Transverse colon (tissue), 4 donors: Measurements from ENCODE around the gene NCKAP5. TPM values are rescaled to one million over a fixed set of nuclear protein-coding genes. Genes with fewer than 3 reads are reported as not detected.

Experiments
- DNase-seq: peaks from one replicate; pipeline ENCODE4 v3.0.0-alpha.2; 2019
- H3K27ac ChIP-seq, 4 donors: fragments of 200-600 bp; sonication (generic); 2 replicates each; pipeline ENCODE4 v1.5.1; 2016 to 2018; ENCODE audit warnings: inconsistent platforms in 4 of 4
- H3K27me3 ChIP-seq: fragments of 200-600 bp; sonication (generic); 2 replicates; pipeline ENCODE4 v1.5.1; 2017; ENCODE audit warnings: inconsistent platforms
- H3K36me3 ChIP-seq, 4 donors: fragments of 200-600 bp; sonication (generic); 2 replicates each; pipeline ENCODE4 v1.5.1; 2017 to 2019; ENCODE audit warnings: inconsistent platforms in 4 of 4
- H3K4me1 ChIP-seq, 4 donors: fragments of 200-600 bp; sonication (generic); 2 replicates each; pipeline ENCODE4 v1.5.1; 2017 to 2020; ENCODE audit warnings: inconsistent platforms in 4 of 4
- H3K4me3 ChIP-seq, 4 donors: fragments of 200-600 bp; sonication (generic); 1 replicate in 1 of 4; 2 replicates in 3 of 4; pipeline versions ENCODE4 v1.5.1 to v1.6.1; 2017 to 2019; ENCODE audit warnings: inconsistent platforms in 4 of 4
- H3K9me3 ChIP-seq, 2 donors: fragments of 200-600 bp; sonication (generic); 2 replicates each; pipeline ENCODE4 v1.5.1; 2017 to 2019; ENCODE audit warnings: inconsistent platforms in 2 of 2
- CTCF ChIP-seq, 5 experiments: fragments of 200-600 bp in 3 of 5; fragments of 450-650 bp in 2 of 5; sonication (generic) in 3 of 5; IDR thresholded peaks; 1 replicate in 2 of 5; 2 replicates in 3 of 5; pipeline ENCODE4 v1.5.1; 2016 to 2017; ENCODE audit warnings: antibody characterized with exemption in 5 of 5, inconsistent platforms in 3 of 5, mild to moderate bottlenecking in 2 of 5, moderate library complexity in 1 of 5
- EP300 ChIP-seq: sonication (generic); formaldehyde crosslinking; IDR thresholded peaks from one replicate; pipeline ENCODE4 v1.6.1; 2017; ENCODE audit warnings: antibody characterized with exemption, low read depth
- POLR2A ChIP-seq: fragments of 450-650 bp; IDR thresholded peaks from one replicate; pipeline ENCODE4 v1.6.1; 2016; ENCODE audit warnings: antibody characterized with exemption, mild to moderate bottlenecking, moderate library complexity
- POLR2AphosphoS5 ChIP-seq, 3 donors: sonication (generic); formaldehyde crosslinking; IDR thresholded peaks; one replicate each; pipeline ENCODE4 v1.6.1; 2016; ENCODE audit warnings: antibody characterized with exemption in 3 of 3
- WGBS, 2 donors: methylation state at CpG; one replicate each; pipeline ENCODE4 v1.1.5; 2018; ENCODE audit warnings: low coverage in 1 of 2; 5-methylcytosine and 5-hydroxymethylcytosine counted together
- in situ Hi-C, 4 donors: fragments of 200-750 bp; cut with MboI; loops; one replicate each; pipeline versions ENCODE4 v1.15.0 to v1.15.1; 2017; ENCODE audit warnings: low sequenced_read_pairs in 3 of 4, low pct_ligation_motif_present in 1 of 4, low pct_unique_long_range_greater_than_20kb in 1 of 4
- intact Hi-C: fragments of 100-400 bp; cut with DNase I; formaldehyde crosslinking; loops from one replicate; pipeline ENCODE4 v1.15.1; 2023; ENCODE audit warnings: low total_unique reads
- total RNA-seq, 4 donors: library from RNA; depleted of rRNA; stranded (reverse); fragments of >200 nt; gene quantifications; one replicate each; pipeline ENCODE4 v1.1.0, GENCODE V29; 2016

Gene NCKAP5
- total RNA-seq, 4 donors from 2014 or later = 1.1 to 10.9 (median 5.0) TPM

DNA sequence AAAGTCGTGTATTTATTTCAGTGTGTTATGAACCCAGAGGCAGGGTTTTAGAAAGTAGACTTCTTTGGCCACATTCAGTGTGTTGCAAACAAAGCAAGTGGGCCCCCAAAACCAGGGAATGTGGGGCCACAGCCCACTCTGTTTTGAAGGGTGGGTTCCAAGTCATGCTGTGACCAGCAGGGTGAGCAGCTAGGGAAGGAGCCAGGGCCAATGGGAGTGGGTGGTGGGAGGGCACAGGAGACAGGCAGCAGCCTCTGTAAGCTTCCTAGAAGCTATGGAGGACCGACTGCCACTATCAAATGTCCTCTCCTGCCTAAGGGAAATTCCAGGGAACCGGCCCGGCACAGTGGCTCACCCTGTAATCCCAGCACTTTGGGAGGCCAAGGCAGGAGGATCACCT, 847.9 kb downstream of the NCKAP5 start:
- 79% methylated on average over 4 of the region's 4 CpGs; no CpG with 5 or more reads in 1 of the 2 donors for WGBS, 2 donors
- no peak for TF ChIP-seq CTCF (IDR thresholded peaks at IDR 0.05)
- TF ChIP-seq POLR2A = no peak
- TF ChIP-seq EP300 = no peak
- DNase-seq = no peak
- Histone ChIP-seq H3K4me3 (no peak overlapping the region), H3K27me3 (no peaks in the 10 kb centered on the region), H3K9me3 (no peaks in the 10 kb centered on the region), H3K4me1 (no peaks in the 10 kb centered on the region), H3K27ac (no peak overlapping the region), H3K36me3 (no peaks in the 10 kb centered on the region)
- in situ Hi-C loops = no loop called here
- intact Hi-C loops = no loop called here

DNA sequence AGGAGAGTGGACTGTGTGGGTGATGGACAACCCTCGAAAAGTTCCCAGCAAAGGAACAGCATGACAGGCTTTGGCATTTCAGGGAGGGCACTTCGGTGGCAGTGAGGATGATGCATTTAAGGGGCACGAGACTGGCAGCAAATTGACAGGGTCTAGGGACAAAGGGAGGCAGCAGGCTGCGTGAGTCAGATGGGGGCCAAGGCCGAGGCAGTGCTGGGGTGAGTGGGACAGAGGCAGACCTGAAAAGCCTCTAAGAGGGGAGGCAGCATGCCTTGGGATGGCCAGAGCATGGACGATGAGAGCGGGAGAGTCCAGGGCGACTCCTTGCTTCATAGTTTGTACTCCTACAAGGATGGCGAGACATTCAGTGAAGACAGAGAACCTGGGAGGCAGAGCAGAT, 848.8 kb downstream of the NCKAP5 start:
- H3K4me1 ChIP-seq = no peaks in the 10 kb centered on the region
- no peaks in the 10 kb centered on the region for H3K9me3 ChIP-seq
- no peaks in the 10 kb centered on the region for H3K36me3 ChIP-seq
- no peak for TF ChIP-seq CTCF (IDR thresholded peaks at IDR 0.05)
- TF ChIP-seq POLR2AphosphoS5 (IDR thresholded peaks at IDR 0.05) = no peak
- no peak for TF ChIP-seq POLR2A
- TF ChIP-seq EP300 = no peak
- DNase-seq = no peak
- in situ Hi-C loops = no loop called here
- no peak overlapping the region for H3K27ac ChIP-seq
- H3K4me3 ChIP-seq = no peak overlapping the region
- intact Hi-C loops = no loop called here
- no peaks in the 10 kb centered on the region for H3K27me3 ChIP-seq
- WGBS, 2 donors = 85 to 88% methylated on average over 8 to 9 of the region's 9 CpGs

GRCh38 chr2:132716954-132717353, 851.3 kb downstream of the NCKAP5 start:
- DNase-seq = no peak
- no peak overlapping the region for H3K4me3 ChIP-seq
- WGBS, 2 donors = 79 to 83% methylated on average over 2 of the region's 2 CpGs
- TF ChIP-seq EP300 (no peak), POLR2A (no peak), POLR2AphosphoS5 (IDR thresholded peaks at IDR 0.05) (no peak), CTCF (IDR thresholded peaks at IDR 0.05) (no peak)
- H3K9me3 ChIP-seq = no peaks in the 10 kb centered on the region
- in situ Hi-C loops = no loop called here
- H3K4me1 ChIP-seq = no peaks in the 10 kb centered on the region
- H3K36me3 ChIP-seq = no peaks in the 10 kb centered on the region
- H3K27ac ChIP-seq = no peak overlapping the region
- intact Hi-C loops = no loop called here
- no peaks in the 10 kb centered on the region for H3K27me3 ChIP-seq

DNA sequence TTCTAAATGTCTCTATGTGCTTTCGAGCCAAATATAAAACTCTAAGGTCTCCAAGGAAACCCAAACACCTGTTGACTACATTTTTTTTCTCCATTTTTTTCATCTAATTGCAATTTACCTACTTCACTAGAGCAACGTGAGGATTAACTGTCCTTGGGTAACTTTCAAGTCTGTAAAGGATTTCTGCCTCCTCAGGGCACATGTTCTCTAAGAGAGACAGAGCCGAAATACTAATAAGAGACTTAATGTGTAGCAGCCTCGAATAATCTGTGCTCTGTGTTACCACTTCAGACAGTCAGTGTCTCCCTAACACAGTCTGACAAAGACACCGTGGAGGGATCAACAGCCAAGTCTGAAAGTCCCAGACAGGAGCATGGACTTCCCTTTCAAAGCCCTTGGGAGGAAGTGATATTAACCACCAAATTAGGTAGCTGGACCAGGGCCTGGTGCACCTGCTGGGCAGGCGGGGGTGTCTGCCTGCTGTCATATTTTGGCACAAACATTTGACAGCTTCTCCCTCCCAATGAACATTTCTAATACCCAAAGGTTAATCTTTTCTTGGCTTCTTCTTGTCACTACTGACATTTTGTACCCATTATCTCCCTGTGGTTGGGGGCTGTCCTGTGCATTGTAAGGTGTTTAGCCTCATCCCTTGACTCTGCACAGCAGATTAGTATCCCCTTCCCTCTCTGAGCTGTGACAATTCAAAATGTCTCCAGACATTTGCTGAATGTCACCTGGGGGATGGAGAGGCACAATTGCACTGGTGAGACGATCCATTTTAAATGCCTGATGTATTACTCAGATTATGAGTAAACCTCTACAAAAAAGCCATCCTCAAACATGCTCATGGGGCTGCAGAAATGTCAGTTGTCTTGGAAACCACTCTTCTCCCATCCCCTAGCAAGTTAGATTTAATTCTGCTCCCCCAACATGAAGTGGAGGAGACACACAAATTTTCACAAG, 852.6 kb downstream of the NCKAP5 start:
- in situ Hi-C loops (no loop called here), intact Hi-C loops (no loop called here)
- TF ChIP-seq POLR2AphosphoS5 (IDR thresholded peaks at IDR 0.05) (no peak), EP300 (no peak), POLR2A (no peak), CTCF (IDR thresholded peaks at IDR 0.05) (no peak)
- no peaks in the 10 kb centered on the region for H3K4me1 ChIP-seq
- H3K27me3 ChIP-seq = no peaks in the 10 kb centered on the region
- 81 to 83% methylated on average over 4 to 7 of the region's 7 CpGs for WGBS, 2 donors
- H3K27ac ChIP-seq = no peak overlapping the region
- DNase-seq = no peak
- H3K36me3 ChIP-seq = no peaks in the 10 kb centered on the region
- H3K4me3 ChIP-seq = no peak overlapping the region
- no peaks in the 10 kb centered on the region for H3K9me3 ChIP-seq
